COLO829 (cell line): ENCODE data around the gene SETD2.

Source experiments
- DNase-seq: peaks from one replicate; pipeline ENCODE4 v3.0.0; 2012; ENCODE audit warnings: low spot score

The SETD2 gene

GRCh38 chr3:46984591-46985459 is 179.1 kb downstream of the SETD2 start:
- no peak for DNase-seq

- no peak for DNase-seq
Measured at GRCh38 chr3:46982546-46982945, 181.4 kb downstream of the SETD2 start.

- no peak for DNase-seq
Measured at GRCh38 chr3:46981932-46982471, 181.9 kb downstream of the SETD2 start.

GRCh38 chr3:46979958-46980497 is 183.9 kb downstream of the SETD2 start:
- no peak for DNase-seq

- DNase-seq: peak; percentile 95
Measured at GRCh38 chr3:46978985-46979944, 184.6 kb downstream of the SETD2 start, which contains the start of gene NBEAL2. Gene NBEAL2 (plus strand): TSS chr3:46979666. CDS start chr3:46979862, 196 bp downstream.

GRCh38 chr3:46978381-46978780 is 185.5 kb downstream of the SETD2 start:
- DNase-seq: no peak

- no peak for DNase-seq
Measured at GRCh38 chr3:46977811-46978195, 186.1 kb downstream of the SETD2 start.

GRCh38 chr3:46976326-46977190 is 187.4 kb downstream of the SETD2 start, which contains the start of gene CCDC12:
Gene CCDC12 (minus strand): TSS chr3:46976745. CDS start chr3:46976732, 13 bp downstream.
- DNase-seq: peak; percentile 99

GRCh38 chr3:46974421-46975171 is 189.3 kb downstream of the SETD2 start:
- DNase-seq: no peak

GRCh38 chr3:46972396-46972795 is 191.5 kb downstream of the SETD2 start:
- DNase-seq: no peak

- DNase-seq: no peak
Measured at GRCh38 chr3:46971742-46972141, 192.2 kb downstream of the SETD2 start.

- DNase-seq: no peak
Measured at GRCh38 chr3:46971151-46971550, 192.8 kb downstream of the SETD2 start.

GRCh38 chr3:46970391-46971091 is 193.4 kb downstream of the SETD2 start:
- no peak for DNase-seq

- DNase-seq: no peak
Measured at GRCh38 chr3:46968783-46969428, 195.0 kb downstream of the SETD2 start.

- no peak for DNase-seq
Measured at GRCh38 chr3:46966811-46967210, 197.1 kb downstream of the SETD2 start.
